ENCODE data around the gene CAMTA1. TPM values are rescaled to one million over a fixed set of nuclear protein-coding genes. Genes with fewer than 3 reads are reported as not detected.

Gene CAMTA1
- polyA plus RNA-seq, 1 of the 3 experiments (the other 2 are of a cell fraction), result 63.1 TPM

GRCh38 chr1:7460807-7461206 lies 675.6 kb downstream of the CAMTA1 start:
- POLR2A ChIA-PET, result no interaction called here
- TF ChIP-seq POLR2AphosphoS5 (IDR thresholded peaks at IDR 0.05; ENCODE audit: low read depth, low read length) (no peak), SMC3 (IDR thresholded peaks at IDR 0.05; ENCODE audit: low read depth, low read length) (no peak), JUND (IDR thresholded peaks at IDR 0.05) (no peak), FOSL2 (IDR thresholded peaks at IDR 0.05; ENCODE audit: borderline replicate concordance, low read depth) (no peak), NFIC (IDR thresholded peaks at IDR 0.05; ENCODE audit: borderline replicate concordance) (no peak), NRF1 (IDR thresholded peaks at IDR 0.05; ENCODE audit: low read depth, low read length) (no peak), GABPA (IDR thresholded peaks at IDR 0.05; ENCODE audit: low read depth) (no peak), TAF1 (IDR thresholded peaks at IDR 0.05; ENCODE audit: borderline replicate concordance, low read depth, low read length) (no peak), RXRA (IDR thresholded peaks at IDR 0.05; ENCODE audit: borderline replicate concordance, low read depth) (no peak), MEF2A (IDR thresholded peaks at IDR 0.05; ENCODE audit: borderline replicate concordance, low read depth) (no peak), TCF12 (IDR thresholded peaks at IDR 0.05) (no peak), PBX3 (IDR thresholded peaks at IDR 0.05) (no peak), YY1 (IDR thresholded peaks at IDR 0.05; ENCODE audit: low read depth) (no peak), MAX (IDR thresholded peaks at IDR 0.05; ENCODE audit: low read depth) (no peak)

GRCh38 chr1:7462617-7463016 lies 677.4 kb downstream of the CAMTA1 start:
- no peak overlapping the region for H3K4me3 ChIP-seq (ENCODE audit: low read depth in 2 of 2, low read length in 1 of 2)
- no peaks in the 10 kb centered on the region for H4K20me1 ChIP-seq (ENCODE audit: insufficient read depth)
- ChIA-PET POLR2A (no interaction called here), CTCF (interaction anchor here (0.6 to 1.0 kb wide), 2 partner anchors 115 to 420 kb away, joined by 3 read pairs; no protein-coding TSS in a partner anchor)
- H3K4me2 ChIP-seq, result no peak overlapping the region
- H3K4me1 ChIP-seq (ENCODE audit: control insufficient read depth in 1 of 2, insufficient read depth in 2 of 2, low read depth in 1 of 2, low read length in 1 of 2), result peaks cover 0 to 43% of the 10 kb centered on the region in 2 experiments; a peak in 1 of 4 replicates
- peak overlapping the region in 1 of 2 experiments; percentile 13; a peak in 2 of 4 replicates for H3K27ac ChIP-seq (ENCODE audit: low read depth in 2 of 2, low read length in 1 of 2)
- peak; percentile 68 for DNase-seq
- no peaks in the 10 kb centered on the region for H3F3A ChIP-seq (replicated peaks; ENCODE audit: insufficient read depth)
- WGBS (ENCODE audit: low lambda C conversion rate), result 69% methylated on average over 9 of the region's 10 CpGs
- no peak overlapping the region for H3K9ac ChIP-seq
- no peaks in the 10 kb centered on the region for H3K36me3 ChIP-seq (replicated peaks in 1 of 2; ENCODE audit: control insufficient read depth in 1 of 2, insufficient read depth in 2 of 2, low read length in 1 of 2)
- no peaks in the 10 kb centered on the region for H3K9me2 ChIP-seq
- TF ChIP-seq RFX5 (IDR thresholded peaks at IDR 0.05; ENCODE audit: low read length), result no peak
- TF ChIP-seq SMC3 (IDR thresholded peaks at IDR 0.05; ENCODE audit: low read depth, low read length), result no peak
- TF ChIP-seq SIN3A (IDR thresholded peaks at IDR 0.05; ENCODE audit: borderline replicate concordance, low read depth, low read length), result no peak
- TF ChIP-seq IRF3 (IDR thresholded peaks at IDR 0.05; ENCODE audit: low read depth, low read length), result no peak
- TF ChIP-seq EP300 (IDR thresholded peaks at IDR 0.05; ENCODE audit: borderline replicate concordance in 1 of 2, low read depth in 1 of 2, low read length in 1 of 2), result peak in 1 of 2 experiments; percentile 44; a peak in 1 of 4 replicates
- no peak overlapping the region for H2AFZ ChIP-seq (ENCODE audit: low read depth)
- no peaks in the 10 kb centered on the region for H3K27me3 ChIP-seq (ENCODE audit: insufficient read depth)
- H3K79me2 ChIP-seq (ENCODE audit: insufficient read depth), result no peaks in the 10 kb centered on the region
- H3K9me3 ChIP-seq, result no peaks in the 10 kb centered on the region

More at GRCh38 chr1:7460807-7461206, 675.6 kb downstream of the CAMTA1 start:
- H4K20me1 ChIP-seq (ENCODE audit: insufficient read depth), result no peaks in the 10 kb centered on the region
- no peaks in the 10 kb centered on the region for H3K79me2 ChIP-seq (ENCODE audit: insufficient read depth)
- H3K9ac ChIP-seq, result no peak overlapping the region
- H3K27ac ChIP-seq (ENCODE audit: low read depth in 2 of 2, low read length in 1 of 2), result no peak overlapping the region; a peak in 1 of 4 replicates
- no peaks in the 10 kb centered on the region for H3F3A ChIP-seq (replicated peaks; ENCODE audit: insufficient read depth)
- no peaks in the 10 kb centered on the region for H3K36me3 ChIP-seq (replicated peaks in 1 of 2; ENCODE audit: control insufficient read depth in 1 of 2, insufficient read depth in 2 of 2, low read length in 1 of 2)
- H3K4me1 ChIP-seq (ENCODE audit: control insufficient read depth in 1 of 2, insufficient read depth in 2 of 2, low read depth in 1 of 2, low read length in 1 of 2), result peaks cover 0 to 58% of the 10 kb centered on the region in 2 experiments; a peak in 2 of 4 replicates
- CTCF ChIA-PET, result interaction anchor here (0.6 to 1.0 kb wide), 2 partner anchors 187 to 378 kb away, joined by 3 read pairs; no protein-coding TSS in a partner anchor
- no peaks in the 10 kb centered on the region for H3K9me3 ChIP-seq
- no peaks in the 10 kb centered on the region for H3K9me2 ChIP-seq
- no peak overlapping the region for H2AFZ ChIP-seq (ENCODE audit: low read depth)
- H3K4me3 ChIP-seq (ENCODE audit: low read depth in 2 of 2, low read length in 1 of 2), result no peak overlapping the region
- no peaks in the 10 kb centered on the region for H3K27me3 ChIP-seq (ENCODE audit: insufficient read depth)
- H3K4me2 ChIP-seq, result no peak overlapping the region
- no peak for DNase-seq
- WGBS (ENCODE audit: low lambda C conversion rate), result 90% methylated on average over 4 of the region's 6 CpGs
